GM12874 (cell line): ENCODE data around the gene WSB1.

Source experiments
- CTCF ChIP-seq: IDR thresholded peaks from 2 replicates; pipeline ENCODE4 v1.5.1; 2011; ENCODE audit warnings: low read depth, mild to moderate bottlenecking, control low read depth, low read length, moderate library complexity; ENCODE audit not compliant: insufficient read depth

Gene WSB1

GRCh38 chr17:27357236-27357635, 63.3 kb downstream of the WSB1 start:
- no peak for TF ChIP-seq CTCF

GRCh38 chr17:27360507-27360906, 66.6 kb downstream of the WSB1 start:
- no peak for TF ChIP-seq CTCF

- TF ChIP-seq CTCF = no peak
Measured at GRCh38 chr17:27361695-27362094, 67.8 kb downstream of the WSB1 start.

- no peak for TF ChIP-seq CTCF
Measured at GRCh38 chr17:27362503-27362902, 68.6 kb downstream of the WSB1 start.

- no peak for TF ChIP-seq CTCF
Measured at GRCh38 chr17:27362909-27363308, 69.0 kb downstream of the WSB1 start.

GRCh38 chr17:27363326-27363725, 69.4 kb downstream of the WSB1 start:
- no peak for TF ChIP-seq CTCF
